ENCODE data around the gene SEMA5B.

SEMA5B gene

DNA sequence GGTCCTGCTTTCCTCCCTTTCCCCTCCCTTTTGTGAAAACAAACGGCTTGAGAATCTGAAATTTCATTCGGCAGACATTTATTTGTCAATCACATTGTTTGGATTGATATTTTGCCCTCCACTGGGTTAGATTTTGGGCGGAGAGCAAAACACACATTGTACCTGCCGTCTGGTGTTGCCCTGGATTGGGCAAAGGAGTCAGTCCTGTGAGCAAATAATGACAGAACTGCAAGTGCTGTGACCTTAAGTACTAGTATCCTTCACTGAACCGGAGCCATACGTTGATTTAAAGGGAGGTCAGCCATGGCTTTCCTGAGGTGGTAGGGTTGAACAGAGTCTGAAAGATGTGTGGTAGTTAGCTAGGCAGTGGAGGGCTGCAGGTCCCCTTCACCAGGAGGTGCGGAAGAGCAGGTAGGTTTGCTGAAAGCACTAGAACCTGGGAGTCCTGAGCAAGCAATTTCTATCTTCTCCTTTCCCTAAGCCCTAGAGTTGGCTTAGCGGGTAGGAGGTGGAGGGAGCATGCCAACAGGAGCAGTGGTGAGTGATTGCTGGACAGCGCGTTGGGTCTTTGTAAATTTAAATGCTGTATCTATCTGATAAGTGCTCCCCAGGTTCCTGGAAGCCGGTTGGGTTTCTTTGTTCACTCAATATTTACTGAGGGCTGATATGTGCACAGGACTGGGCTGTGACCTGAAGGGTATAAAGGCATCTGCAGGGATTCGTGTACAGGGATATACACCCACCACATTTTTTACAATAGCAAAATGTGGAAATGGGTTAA is 41.2 kb upstream of the SEMA5B start:
- peak overlapping the region; percentile 73 for H3K4me2 ChIP-seq (ENCODE audit: low read depth, low read length, poor library complexity, severe bottlenecking)
- no peak overlapping the region for H3K27ac ChIP-seq (ENCODE audit: low read depth, low read length)
- no peak overlapping the region for H2AFZ ChIP-seq (ENCODE audit: low read depth, low read length, severe bottlenecking)
- H3K27me3 ChIP-seq (ENCODE audit: low read length) = no peaks in the 10 kb centered on the region
- 0 out of 2 replicates have a peak overlapping the region, but pooled peaks have one; percentile 77 for H3K9ac ChIP-seq (ENCODE audit: low read length)
- H3K79me2 ChIP-seq (ENCODE audit: insufficient read depth, low read length) = peaks cover 35% of the 10 kb centered on the region
- no peak for TF ChIP-seq EZH2phosphoT487 (conservative IDR thresholded peaks at IDR 0.05; ENCODE audit: low read length)
- TF ChIP-seq, protein P1, sequence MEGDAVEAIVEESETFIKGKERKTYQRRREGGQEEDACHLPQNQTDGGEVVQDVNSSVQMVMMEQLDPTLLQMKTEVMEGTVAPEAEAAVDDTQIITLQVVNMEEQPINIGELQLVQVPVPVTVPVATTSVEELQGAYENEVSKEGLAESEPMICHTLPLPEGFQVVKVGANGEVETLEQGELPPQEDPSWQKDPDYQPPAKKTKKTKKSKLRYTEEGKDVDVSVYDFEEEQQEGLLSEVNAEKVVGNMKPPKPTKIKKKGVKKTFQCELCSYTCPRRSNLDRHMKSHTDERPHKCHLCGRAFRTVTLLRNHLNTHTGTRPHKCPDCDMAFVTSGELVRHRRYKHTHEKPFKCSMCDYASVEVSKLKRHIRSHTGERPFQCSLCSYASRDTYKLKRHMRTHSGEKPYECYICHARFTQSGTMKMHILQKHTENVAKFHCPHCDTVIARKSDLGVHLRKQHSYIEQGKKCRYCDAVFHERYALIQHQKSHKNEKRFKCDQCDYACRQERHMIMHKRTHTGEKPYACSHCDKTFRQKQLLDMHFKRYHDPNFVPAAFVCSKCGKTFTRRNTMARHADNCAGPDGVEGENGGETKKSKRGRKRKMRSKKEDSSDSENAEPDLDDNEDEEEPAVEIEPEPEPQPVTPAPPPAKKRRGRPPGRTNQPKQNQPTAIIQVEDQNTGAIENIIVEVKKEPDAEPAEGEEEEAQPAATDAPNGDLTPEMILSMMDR (IDR thresholded peaks at IDR 0.05; ENCODE audit: insufficient read depth, low read length, poor library complexity, severe bottlenecking) = no peak
- H4K20me1 ChIP-seq (ENCODE audit: low read depth, low read length) = peaks cover 3% of the 10 kb centered on the region; the same call in 1 of the 2 replicates
- no peaks in the 10 kb centered on the region for H3K36me3 ChIP-seq (ENCODE audit: low read length)
- no peaks in the 10 kb centered on the region for H3K9me3 ChIP-seq (ENCODE audit: insufficient read depth, low read length)
- H3K9me2 ChIP-seq (replicated peaks; ENCODE audit: insufficient read depth, low read length) = no peaks in the 10 kb centered on the region
- no peak overlapping the region for H3K4me3 ChIP-seq (ENCODE audit: insufficient read depth, low read length, poor library complexity, severe bottlenecking)
- H3F3A ChIP-seq (ENCODE audit: insufficient read depth) = no peaks in the 10 kb centered on the region

DNA sequence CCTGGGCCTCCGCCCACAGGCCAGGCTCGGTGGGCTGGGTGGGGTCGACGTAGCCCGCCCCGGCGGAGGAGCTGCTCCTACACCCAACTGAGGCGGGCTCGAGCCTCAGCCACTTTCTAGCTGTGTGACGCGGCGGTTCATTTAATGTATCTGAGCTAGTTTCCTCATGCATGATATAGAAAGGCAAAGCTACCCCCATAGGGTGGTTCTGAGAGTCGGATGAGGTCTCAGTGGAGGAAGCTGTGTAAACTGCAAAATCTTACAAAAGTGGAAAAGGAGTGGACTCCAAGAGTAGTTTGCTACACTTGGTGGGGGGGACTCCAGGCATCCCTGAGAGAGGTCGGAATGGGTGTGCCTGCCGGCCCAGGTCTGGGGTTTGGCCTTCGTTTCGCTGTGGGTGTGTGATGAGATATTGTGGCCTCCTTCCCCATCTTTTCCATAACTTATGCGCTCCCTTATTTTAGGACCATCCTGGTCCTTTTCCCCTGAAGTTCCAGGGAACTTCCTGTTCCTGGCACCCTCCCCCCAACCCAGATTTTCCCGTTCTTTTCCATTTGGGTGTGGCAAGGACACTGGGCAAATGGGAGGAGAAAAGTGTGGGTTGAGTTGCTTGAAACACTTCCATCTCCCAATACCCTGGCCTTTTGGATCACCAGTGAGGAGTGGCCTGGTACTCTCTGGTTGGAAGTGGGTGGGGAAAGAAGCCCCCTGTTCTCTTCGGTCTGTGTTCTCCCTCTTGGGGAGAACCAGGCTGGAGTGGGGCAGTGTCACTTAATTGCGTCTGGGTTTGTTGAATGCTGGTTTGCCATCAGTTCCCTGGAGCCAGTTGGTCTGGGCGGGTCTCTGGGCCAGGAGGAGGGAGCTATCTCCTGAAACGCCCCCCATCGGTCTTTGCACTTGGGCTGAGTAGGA is 40.4 kb upstream of the SEMA5B start:
- Histone ChIP-seq H3F3A (ENCODE audit: insufficient read depth) (no peaks in the 10 kb centered on the region), H3K79me2 (ENCODE audit: insufficient read depth, low read length) (peaks cover 35% of the 10 kb centered on the region), H3K9me2 (replicated peaks; ENCODE audit: insufficient read depth, low read length) (no peaks in the 10 kb centered on the region), H3K9me3 (ENCODE audit: insufficient read depth, low read length) (no peaks in the 10 kb centered on the region), H3K36me3 (ENCODE audit: low read length) (no peaks in the 10 kb centered on the region), H3K9ac (ENCODE audit: low read length) (peak overlapping the region; percentile 77), H3K27ac (ENCODE audit: low read depth, low read length) (no peak overlapping the region), H3K27me3 (ENCODE audit: low read length) (no peaks in the 10 kb centered on the region), H2AFZ (ENCODE audit: low read depth, low read length, severe bottlenecking) (peak overlapping the region; percentile 49), H4K20me1 (ENCODE audit: low read depth, low read length) (peaks cover 3% of the 10 kb centered on the region; the same call in 1 of the 2 replicates), H3K4me2 (ENCODE audit: low read depth, low read length, poor library complexity, severe bottlenecking) (peak overlapping the region; percentile 73), H3K4me3 (ENCODE audit: insufficient read depth, low read length, poor library complexity, severe bottlenecking) (peak overlapping the region; percentile 78)
- TF ChIP-seq, protein P1 (IDR thresholded peaks at IDR 0.05; ENCODE audit: insufficient read depth, low read length, poor library complexity, severe bottlenecking) = no peak
- no peak for TF ChIP-seq EZH2phosphoT487 (conservative IDR thresholded peaks at IDR 0.05; ENCODE audit: low read length)

DNA sequence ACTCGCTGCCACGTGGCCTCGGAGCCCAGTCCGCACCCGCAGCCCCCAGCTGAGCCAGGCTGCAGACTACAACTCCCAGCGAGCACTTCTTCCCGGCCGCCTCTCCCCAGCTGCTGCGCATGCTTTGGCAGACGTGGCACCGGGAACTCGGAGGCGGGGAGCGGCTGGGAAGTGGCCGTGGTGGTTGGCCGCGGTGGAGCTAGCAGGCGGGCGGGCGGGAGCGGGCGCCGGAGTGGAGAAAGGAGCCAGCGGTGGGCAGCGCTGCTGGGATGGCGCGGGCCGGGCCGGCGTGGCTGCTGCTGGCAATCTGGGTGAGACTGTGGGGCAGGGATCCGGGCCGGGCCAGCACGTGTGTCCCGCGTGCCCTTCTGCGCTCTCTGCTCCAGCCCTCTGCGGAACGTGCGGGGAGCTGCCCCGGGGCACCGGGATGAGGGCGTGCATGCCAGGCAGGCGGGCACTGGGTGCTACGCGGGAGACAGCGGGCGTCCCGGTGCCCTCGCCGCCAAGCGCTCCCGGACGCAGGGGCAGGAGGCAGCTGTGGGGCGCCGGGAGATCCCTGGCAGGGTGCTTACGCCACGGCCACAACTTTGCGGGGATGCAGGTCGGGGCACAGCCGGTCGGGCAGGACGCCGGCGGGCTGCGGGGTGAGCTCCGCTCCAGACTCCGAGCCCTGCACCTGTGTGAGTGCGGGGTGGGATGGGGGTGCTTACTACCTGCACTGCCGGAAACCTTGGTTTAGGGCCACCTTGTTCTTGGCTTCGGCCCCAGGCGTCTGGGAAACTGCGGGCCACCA is 39.5 kb upstream of the SEMA5B start, which contains the start of gene PDIA5:
Gene PDIA5 (plus strand): TSS at position 130 of the 793 bp plus-strand sequence. CDS start 140 bp downstream, at position 270.
- no peaks in the 10 kb centered on the region for H3K27me3 ChIP-seq (ENCODE audit: low read length)
- no peaks in the 10 kb centered on the region for H3F3A ChIP-seq (ENCODE audit: insufficient read depth)
- H3K9me3 ChIP-seq (ENCODE audit: insufficient read depth, low read length) = no peaks in the 10 kb centered on the region
- H3K79me2 ChIP-seq (ENCODE audit: insufficient read depth, low read length) = peaks cover 32% of the 10 kb centered on the region
- H3K27ac ChIP-seq (ENCODE audit: low read depth, low read length) = no peak within 1 kb of the TSS
- H3K36me3 ChIP-seq (ENCODE audit: low read length) = no peaks in the 10 kb centered on the region
- peak within 1 kb of the TSS; percentile 77 for H3K9ac ChIP-seq (ENCODE audit: low read length)
- peak within 1 kb of the TSS; percentile 78 for H3K4me3 ChIP-seq (ENCODE audit: insufficient read depth, low read length, poor library complexity, severe bottlenecking)
- H2AFZ ChIP-seq (ENCODE audit: low read depth, low read length, severe bottlenecking) = peak within 1 kb of the TSS; percentile 49
- peak within 1 kb of the TSS; percentile 73 for H3K4me2 ChIP-seq (ENCODE audit: low read depth, low read length, poor library complexity, severe bottlenecking)
- H3K9me2 ChIP-seq (replicated peaks; ENCODE audit: insufficient read depth, low read length) = no peaks in the 10 kb centered on the region
- TF ChIP-seq, protein P1 (IDR thresholded peaks at IDR 0.05; ENCODE audit: insufficient read depth, low read length, poor library complexity, severe bottlenecking) = no peak
- TF ChIP-seq EZH2phosphoT487 (conservative IDR thresholded peaks at IDR 0.05; ENCODE audit: low read length) = no peak
- peaks cover 3% of the 10 kb centered on the region; the same call in 1 of the 2 replicates for H4K20me1 ChIP-seq (ENCODE audit: low read depth, low read length)
